Liver (tissue), 9 donors: ENCODE data around the gene DOC2B. TPM values are rescaled to one million over a fixed set of nuclear protein-coding genes. Genes with fewer than 3 reads are reported as not detected.

ENCODE experiments used
- DNase-seq: peaks from one replicate; pipeline ENCODE4 v3.0.0-alpha.2; 2017; ENCODE audit warnings: low spot score
- H3K27ac ChIP-seq, 2 donors: one replicate each; pipeline ENCODE4 v1.7.0; 2013; ENCODE audit warnings: inconsistent platforms in 2 of 2, low read length in 2 of 2, control low read depth in 1 of 2, low read depth in 1 of 2, mild to moderate bottlenecking in 1 of 2
- H3K27me3 ChIP-seq, 4 donors: one replicate each; pipeline versions ENCODE4 v1.6.1 to v1.7.0; 2013; ENCODE audit warnings: low read length in 3 of 4, inconsistent platforms in 1 of 4, mild to moderate bottlenecking in 1 of 4, moderate library complexity in 1 of 4; ENCODE audit not compliant: control insufficient read depth in 4 of 4, insufficient read depth in 4 of 4
- H3K36me3 ChIP-seq, 4 donors: one replicate each; pipeline versions ENCODE4 v1.6.1 to v1.7.0; 2013; ENCODE audit warnings: low read length in 3 of 4, mild to moderate bottlenecking in 3 of 4, low read depth in 1 of 4, moderate library complexity in 1 of 4; ENCODE audit not compliant: control insufficient read depth in 4 of 4, insufficient read depth in 3 of 4
- H3K4me1 ChIP-seq, 4 donors: one replicate each; pipeline versions ENCODE4 v1.6.1 to v1.7.0; 2013; ENCODE audit warnings: low read length in 3 of 4, mild to moderate bottlenecking in 3 of 4, moderate library complexity in 1 of 4; ENCODE audit not compliant: control insufficient read depth in 4 of 4, insufficient read depth in 4 of 4
- H3K4me3 ChIP-seq, 3 donors: one replicate each; pipeline versions ENCODE4 v1.6.1 to v1.7.0; 2013; ENCODE audit warnings: low read length in 3 of 3, control low read depth in 1 of 3, low read depth in 1 of 3, mild to moderate bottlenecking in 1 of 3
- H3K9ac ChIP-seq, 2 donors: one replicate each; pipeline ENCODE4 v1.7.0; 2013; ENCODE audit warnings: low read length in 2 of 2, mild to moderate bottlenecking in 2 of 2, moderate library complexity in 2 of 2, control low read depth in 1 of 2, low read depth in 1 of 2
- H3K9me3 ChIP-seq, 4 donors: one replicate each; pipeline versions ENCODE4 v1.6.1 to v1.7.0; 2013; ENCODE audit warnings: low read length in 3 of 4; ENCODE audit not compliant: control insufficient read depth in 4 of 4
- ATF3 ChIP-seq: IDR thresholded peaks from 2 replicates; pipeline ENCODE4 v1.6.1; 2016; ENCODE audit warnings: antibody characterized with exemption
- CTCF ChIP-seq: fragments of 150-350 bp; IDR thresholded peaks from 2 replicates; pipeline ENCODE4 v1.5.1; 2017; ENCODE audit warnings: improper control_type of control experiment, low read depth, low read length; ENCODE audit not compliant: missing input control
- FOXA2 ChIP-seq: IDR thresholded peaks from 2 replicates; pipeline ENCODE4 v1.6.1; 2016; ENCODE audit warnings: antibody characterized with exemption
- GABPA ChIP-seq, 2 donors: IDR thresholded peaks in 1 of 2; conservative IDR thresholded peaks in 1 of 2; 2 replicates each; pipeline ENCODE4 v1.6.1; 2016; ENCODE audit warnings: antibody characterized with exemption in 2 of 2, mild to moderate bottlenecking in 1 of 2, moderate library complexity in 1 of 2
- HNF4A ChIP-seq, 2 donors: conservative IDR thresholded peaks; 2 replicates each; pipeline ENCODE4 v1.6.1; 2016; ENCODE audit warnings: antibody characterized with exemption in 2 of 2, mild to moderate bottlenecking in 2 of 2
- HNF4G ChIP-seq: IDR thresholded peaks from 2 replicates; pipeline ENCODE4 v1.6.1; 2016; ENCODE audit warnings: antibody characterized with exemption
- JUND ChIP-seq, 2 donors: IDR thresholded peaks; 2 replicates each; pipeline ENCODE4 v1.6.1; 2016; ENCODE audit warnings: antibody characterized with exemption in 2 of 2
- NR2F2 ChIP-seq: IDR thresholded peaks from 2 replicates; pipeline ENCODE4 v1.6.1; 2016; ENCODE audit warnings: antibody characterized with exemption
- RAD21 ChIP-seq, 2 donors: IDR thresholded peaks; 2 replicates each; pipeline ENCODE4 v1.6.1; 2016; ENCODE audit warnings: antibody characterized with exemption in 2 of 2, mild to moderate bottlenecking in 2 of 2
- REST ChIP-seq: IDR thresholded peaks from 2 replicates; pipeline ENCODE4 v1.6.1; 2016; ENCODE audit warnings: antibody characterized with exemption, mild to moderate bottlenecking
- RXRA ChIP-seq, 2 donors: IDR thresholded peaks; 2 replicates each; pipeline ENCODE4 v1.6.1; 2017 to 2018; ENCODE audit warnings: antibody characterized with exemption in 2 of 2, mild to moderate bottlenecking in 1 of 2
- SP1 ChIP-seq: IDR thresholded peaks from 2 replicates; pipeline ENCODE4 v1.6.1; 2018; ENCODE audit warnings: antibody characterized with exemption, mild to moderate bottlenecking
- TAF1 ChIP-seq: conservative IDR thresholded peaks from 2 replicates; pipeline ENCODE4 v1.6.1; 2016; ENCODE audit warnings: antibody characterized with exemption, mild to moderate bottlenecking
- YY1 ChIP-seq: IDR thresholded peaks from 2 replicates; pipeline ENCODE4 v1.6.1; 2016; ENCODE audit warnings: antibody characterized with exemption, mild to moderate bottlenecking
- WGBS: extraction: QIAGEN DNeasy Blood & Tissue Kit; methylation state at CpG from one replicate; pipeline ENCODE4 v1.1.7; 2013; 5-methylcytosine and 5-hydroxymethylcytosine counted together
- polyA plus RNA-seq, 2 donors: library from polyadenylated mRNA; stranded (reverse) in 1 of 2; unstranded in 1 of 2; fragments of 200-250 nt in 1 of 2; fragments of >200 nt in 1 of 2; fragmentation: Nextera tagmentation in 1 of 2; extraction: Ambion mirVana in 1 of 2; gene quantifications; one replicate each; pipeline versions ENCODE4 v1.2.1 to v1.2.3, GENCODE V29; 2013 to 2015
- total RNA-seq, 2 donors: library from RNA; depleted of rRNA; stranded (reverse); fragments of >200 nt; gene quantifications; one replicate each; pipeline ENCODE4 v1.2.3, GENCODE V29; 2014
- TF ChIP-seq, protein P1 (sequence below): IDR thresholded peaks from 2 replicates; pipeline ENCODE4 v1.6.1; 2016; ENCODE audit warnings: antibody characterized with exemption
- TF ChIP-seq, protein P2 (sequence below): IDR thresholded peaks from 2 replicates; pipeline ENCODE4 v1.6.1; 2016; ENCODE audit warnings: antibody characterized with exemption
- donor health status: healthy.
- donor health status: healthy.
- donor health status: healthy.
- donor health status: healthy.
- donor health status: healthy.

Gene DOC2B
- total and polyA plus RNA-seq, 4 donors = 0.08 to 1.0 (median 0.61) TPM

DNA sequence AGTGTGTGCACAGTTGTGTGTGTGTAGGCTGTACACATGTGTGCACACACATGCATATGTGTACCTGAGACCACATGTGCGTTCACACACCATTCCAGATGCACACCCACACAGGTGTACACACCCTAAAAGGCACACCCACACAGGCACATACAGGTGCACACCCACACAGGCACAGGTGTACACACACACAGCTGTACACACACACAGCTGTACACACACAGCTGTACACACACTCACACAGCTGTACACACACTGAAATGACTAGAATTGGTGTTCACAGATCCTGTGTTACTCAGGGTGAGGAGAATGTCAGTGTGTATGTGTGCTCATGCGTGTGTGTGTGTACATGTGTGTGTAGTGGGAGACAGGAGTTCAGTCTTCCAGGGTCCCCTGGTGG, 15.9 kb upstream of the DOC2B start:
- H3K4me3 ChIP-seq = no peak overlapping the region
- no peak overlapping the region for H3K9ac ChIP-seq
- no peaks in the 10 kb centered on the region for H3K27me3 ChIP-seq
- H3K27ac ChIP-seq = no peak overlapping the region
- H3K9me3 ChIP-seq = no peaks in the 10 kb centered on the region
- TF ChIP-seq ATF3 = no peak
- TF ChIP-seq, protein P1, sequence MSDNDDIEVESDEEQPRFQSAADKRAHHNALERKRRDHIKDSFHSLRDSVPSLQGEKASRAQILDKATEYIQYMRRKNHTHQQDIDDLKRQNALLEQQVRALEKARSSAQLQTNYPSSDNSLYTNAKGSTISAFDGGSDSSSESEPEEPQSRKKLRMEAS = no peak
- no peak for TF ChIP-seq YY1
- TF ChIP-seq FOXA2 = no peak
- TF ChIP-seq SP1 = no peak
- no peak for TF ChIP-seq HNF4G
- TF ChIP-seq REST = no peak
- TF ChIP-seq, protein P2, sequence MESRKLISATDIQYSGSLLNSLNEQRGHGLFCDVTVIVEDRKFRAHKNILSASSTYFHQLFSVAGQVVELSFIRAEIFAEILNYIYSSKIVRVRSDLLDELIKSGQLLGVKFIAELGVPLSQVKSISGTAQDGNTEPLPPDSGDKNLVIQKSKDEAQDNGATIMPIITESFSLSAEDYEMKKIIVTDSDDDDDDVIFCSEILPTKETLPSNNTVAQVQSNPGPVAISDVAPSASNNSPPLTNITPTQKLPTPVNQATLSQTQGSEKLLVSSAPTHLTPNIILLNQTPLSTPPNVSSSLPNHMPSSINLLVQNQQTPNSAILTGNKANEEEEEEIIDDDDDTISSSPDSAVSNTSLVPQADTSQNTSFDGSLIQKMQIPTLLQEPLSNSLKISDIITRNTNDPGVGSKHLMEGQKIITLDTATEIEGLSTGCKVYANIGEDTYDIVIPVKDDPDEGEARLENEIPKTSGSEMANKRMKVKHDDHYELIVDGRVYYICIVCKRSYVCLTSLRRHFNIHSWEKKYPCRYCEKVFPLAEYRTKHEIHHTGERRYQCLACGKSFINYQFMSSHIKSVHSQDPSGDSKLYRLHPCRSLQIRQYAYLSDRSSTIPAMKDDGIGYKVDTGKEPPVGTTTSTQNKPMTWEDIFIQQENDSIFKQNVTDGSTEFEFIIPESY = no peak
- no peak for TF ChIP-seq HNF4A (conservative IDR thresholded peaks at IDR 0.05)
- no peak for TF ChIP-seq RAD21 (IDR thresholded peaks at IDR 0.05)
- no peak for TF ChIP-seq GABPA (IDR thresholded peaks at IDR 0.05 in 1 of 2, conservative IDR thresholded peaks at IDR 0.05 in 1 of 2)
- no peak for TF ChIP-seq JUND (IDR thresholded peaks at IDR 0.05)
- no peak for TF ChIP-seq TAF1
- no peak for TF ChIP-seq NR2F2
- no peaks in the 10 kb centered on the region for H3K36me3 ChIP-seq
- DNase-seq = no peak
- peaks cover 6 to 13% (median 12%) of the 10 kb centered on the region in 4 donors for H3K4me1 ChIP-seq
- 93% methylated on average over 2 of the region's 2 CpGs for WGBS

DNA sequence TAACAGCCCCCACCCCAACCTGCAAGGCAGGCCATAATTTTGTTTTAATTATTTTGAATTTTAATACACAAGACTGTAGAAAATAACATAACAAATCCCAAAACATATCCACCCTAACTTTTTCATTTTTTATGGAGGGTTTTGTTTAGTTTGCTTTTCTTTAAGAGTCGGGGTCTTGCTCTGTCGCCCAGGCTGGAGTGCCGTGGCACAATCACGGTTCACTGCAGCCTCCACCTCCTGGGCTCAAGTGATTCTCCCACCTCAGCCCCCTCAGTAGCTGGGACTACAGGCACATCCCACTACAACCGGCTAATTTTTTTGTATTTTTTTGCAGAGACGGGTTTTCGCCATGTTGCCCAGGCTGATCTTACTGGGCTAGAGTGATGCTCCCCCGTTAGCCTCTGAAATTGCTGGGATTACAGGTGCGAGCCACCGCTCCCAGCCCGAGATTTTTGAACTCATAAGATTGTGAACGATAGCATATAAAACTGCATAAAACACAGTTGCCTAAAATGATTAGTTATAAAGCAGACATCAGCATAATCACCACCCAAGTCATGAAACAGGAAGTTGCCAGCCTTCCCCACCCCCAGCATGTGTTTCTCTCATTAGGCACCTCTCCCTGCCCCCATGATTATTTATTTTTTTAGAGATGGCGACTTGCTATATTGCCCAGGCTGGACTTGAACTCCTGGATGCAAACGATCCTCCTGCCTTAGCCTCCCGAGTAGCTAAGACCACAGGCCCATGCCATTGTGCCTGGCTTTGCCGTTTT, 13.6 kb upstream of the DOC2B start:
- Histone ChIP-seq H3K4me1 (peaks cover 5 to 6% (median 6%) of the 10 kb centered on the region in 4 donors), H3K9me3 (no peaks in the 10 kb centered on the region), H3K27ac (no peak overlapping the region), H3K27me3 (no peaks in the 10 kb centered on the region), H3K36me3 (no peaks in the 10 kb centered on the region), H3K4me3 (no peak overlapping the region), H3K9ac (no peak overlapping the region)
- no peak for DNase-seq
- WGBS = 87% methylated on average over 16 of the region's 16 CpGs
- no peak for TF ChIP-seq RXRA (IDR thresholded peaks at IDR 0.05)
- no peak for TF ChIP-seq GABPA (IDR thresholded peaks at IDR 0.05 in 1 of 2, conservative IDR thresholded peaks at IDR 0.05 in 1 of 2)
- no peak for TF ChIP-seq FOXA2
- TF ChIP-seq, protein P2 = no peak
- no peak for TF ChIP-seq TAF1
- TF ChIP-seq, protein P1 = no peak
- no peak for TF ChIP-seq YY1
- TF ChIP-seq RAD21 (IDR thresholded peaks at IDR 0.05) = no peak
- TF ChIP-seq SP1 = no peak
- TF ChIP-seq HNF4G = no peak
- TF ChIP-seq JUND (IDR thresholded peaks at IDR 0.05) = no peak
- no peak for TF ChIP-seq CTCF
- no peak for TF ChIP-seq ATF3
